ENCODE data around the gene BPGM.

- TF ChIP-seq, protein P1, sequence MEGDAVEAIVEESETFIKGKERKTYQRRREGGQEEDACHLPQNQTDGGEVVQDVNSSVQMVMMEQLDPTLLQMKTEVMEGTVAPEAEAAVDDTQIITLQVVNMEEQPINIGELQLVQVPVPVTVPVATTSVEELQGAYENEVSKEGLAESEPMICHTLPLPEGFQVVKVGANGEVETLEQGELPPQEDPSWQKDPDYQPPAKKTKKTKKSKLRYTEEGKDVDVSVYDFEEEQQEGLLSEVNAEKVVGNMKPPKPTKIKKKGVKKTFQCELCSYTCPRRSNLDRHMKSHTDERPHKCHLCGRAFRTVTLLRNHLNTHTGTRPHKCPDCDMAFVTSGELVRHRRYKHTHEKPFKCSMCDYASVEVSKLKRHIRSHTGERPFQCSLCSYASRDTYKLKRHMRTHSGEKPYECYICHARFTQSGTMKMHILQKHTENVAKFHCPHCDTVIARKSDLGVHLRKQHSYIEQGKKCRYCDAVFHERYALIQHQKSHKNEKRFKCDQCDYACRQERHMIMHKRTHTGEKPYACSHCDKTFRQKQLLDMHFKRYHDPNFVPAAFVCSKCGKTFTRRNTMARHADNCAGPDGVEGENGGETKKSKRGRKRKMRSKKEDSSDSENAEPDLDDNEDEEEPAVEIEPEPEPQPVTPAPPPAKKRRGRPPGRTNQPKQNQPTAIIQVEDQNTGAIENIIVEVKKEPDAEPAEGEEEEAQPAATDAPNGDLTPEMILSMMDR (tag by site-specific recombination; IDR thresholded peaks at IDR 0.05), result no peak
- TF ChIP-seq ZNF473 (tag by site-specific recombination; IDR thresholded peaks at IDR 0.05) (no peak), ZNF335 (tag by site-specific recombination; conservative IDR thresholded peaks at IDR 0.05) (no peak), ZNF416 (tag by site-specific recombination; IDR thresholded peaks at IDR 0.05) (no peak), ZNF449 (tag by site-specific recombination; IDR thresholded peaks at IDR 0.05) (no peak), GLI2 (tag by site-specific recombination; IDR thresholded peaks at IDR 0.05; ENCODE audit: borderline replicate concordance, low read depth) (no peak), ZBTB26 (tag by site-specific recombination; optimal IDR thresholded peaks at IDR 0.05) (no peak), TCF7L2 (IDR thresholded peaks at IDR 0.05; ENCODE audit: borderline replicate concordance, low read depth, low read length) (no peak), ZNF138 (tag by site-specific recombination; IDR thresholded peaks at IDR 0.05; ENCODE audit: borderline replicate concordance) (no peak)
- TF ChIP-seq, protein P2, sequence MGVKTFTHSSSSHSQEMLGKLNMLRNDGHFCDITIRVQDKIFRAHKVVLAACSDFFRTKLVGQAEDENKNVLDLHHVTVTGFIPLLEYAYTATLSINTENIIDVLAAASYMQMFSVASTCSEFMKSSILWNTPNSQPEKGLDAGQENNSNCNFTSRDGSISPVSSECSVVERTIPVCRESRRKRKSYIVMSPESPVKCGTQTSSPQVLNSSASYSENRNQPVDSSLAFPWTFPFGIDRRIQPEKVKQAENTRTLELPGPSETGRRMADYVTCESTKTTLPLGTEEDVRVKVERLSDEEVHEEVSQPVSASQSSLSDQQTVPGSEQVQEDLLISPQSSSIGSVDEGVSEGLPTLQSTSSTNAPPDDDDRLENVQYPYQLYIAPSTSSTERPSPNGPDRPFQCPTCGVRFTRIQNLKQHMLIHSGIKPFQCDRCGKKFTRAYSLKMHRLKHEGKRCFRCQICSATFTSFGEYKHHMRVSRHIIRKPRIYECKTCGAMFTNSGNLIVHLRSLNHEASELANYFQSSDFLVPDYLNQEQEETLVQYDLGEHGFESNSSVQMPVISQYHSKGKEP (tag by site-specific recombination; IDR thresholded peaks at IDR 0.05), result no peak
These were observed 2.6 kb downstream of the BPGM start for GRCh38 chr7:134649226-134649775.

Measured in HEK293 (cell line).